SK-N-SH (cell line): ENCODE data around the gene NF2. TPM values are rescaled to one million over a fixed set of nuclear protein-coding genes. Genes with fewer than 3 reads are reported as not detected.
A peak's percentile ranks its signal among the peaks of the same experiment; 100 is the strongest.

Experiments
- CTCF ChIA-PET: fragments of 300-600, 350-600 bp; formaldehyde crosslinking; extraction: SDS; loops from one replicate; lab custom pipeline; 2021; lab: Yijun Ruan, JAX
- POLR2A ChIA-PET: fragments of 350-600 bp; sonication (Branson Sonifier 250); formaldehyde crosslinking; extraction: SDS; loops from one replicate; lab custom pipeline; 2020; ENCODE audit warnings: antibody characterized with exemption, inconsistent platforms; lab: Yijun Ruan, JAX
- DNase-seq: peaks from one replicate; pipeline ENCODE4 v3.0.0; 2012
- H2AFZ ChIP-seq: fragments of 200-600 bp; sonication (generic); 2 replicates; pipeline ENCODE4 v1.8.1; 2016; ENCODE audit warnings: antibody characterized with exemption, mild to moderate bottlenecking, low read depth
- H3F3A ChIP-seq: fragments of 200-600 bp; sonication (generic); replicated peaks from 2 replicates; pipeline ENCODE3; 2016; ENCODE audit warnings: antibody characterized with exemption, mild to moderate bottlenecking; ENCODE audit not compliant: insufficient read depth
- H3K27ac ChIP-seq, 2 experiments: fragments of 200-500 bp in 1 of 2; fragments of 200-600 bp in 1 of 2; sonication (Bioruptor generic) in 1 of 2; sonication (generic), shearing (Covaris generic) in 1 of 2; 2 replicates each; pipeline versions ENCODE4 v1.5.1 to v1.6.1; 2014 to 2016; ENCODE audit warnings: low read depth in 2 of 2, inconsistent platforms in 1 of 2, low read length in 1 of 2, mild to moderate bottlenecking in 1 of 2, mixed read lengths in 1 of 2
- H3K27me3 ChIP-seq: fragments of 200-600 bp; sonication (generic), shearing (Covaris generic); 2 replicates; pipeline ENCODE4 v1.6.1; 2016; ENCODE audit warnings: mixed run types; ENCODE audit not compliant: insufficient read depth
- H3K36me3 ChIP-seq, 2 experiments: fragments of 200-500 bp in 1 of 2; fragments of 200-600 bp in 1 of 2; sonication (Bioruptor generic) in 1 of 2; sonication (generic) in 1 of 2; replicated peaks in 1 of 2; 2 replicates each; pipeline versions ENCODE3 to v1.5.1; 2014 to 2016; ENCODE audit warnings: low read length in 1 of 2, mild to moderate bottlenecking in 1 of 2; ENCODE audit not compliant: insufficient read depth in 2 of 2, control insufficient read depth in 1 of 2
- H3K4me1 ChIP-seq, 2 experiments: fragments of 200-500 bp in 1 of 2; fragments of 200-600 bp in 1 of 2; sonication (Bioruptor generic) in 1 of 2; sonication (generic), shearing (Covaris generic) in 1 of 2; 2 replicates each; pipeline versions ENCODE4 v1.5.1 to v1.6.1; 2014 to 2016; ENCODE audit warnings: low read depth in 1 of 2, low read length in 1 of 2, mixed run types in 1 of 2; ENCODE audit not compliant: insufficient read depth in 2 of 2, control insufficient read depth in 1 of 2
- H3K4me2 ChIP-seq: fragments of 200-600 bp; sonication (generic), shearing (Covaris generic); 2 replicates; pipeline ENCODE4 v1.6.1; 2017; ENCODE audit warnings: mixed run types
- H3K4me3 ChIP-seq, 2 experiments: fragments of 200-500 bp in 1 of 2; fragments of 200-600 bp in 1 of 2; sonication (Bioruptor generic) in 1 of 2; sonication (generic), shearing (Covaris generic) in 1 of 2; 2 replicates each; pipeline versions ENCODE4 v1.5.1 to v1.8.1; 2014 to 2016; ENCODE audit warnings: low read depth in 2 of 2, inconsistent platforms in 1 of 2, low read length in 1 of 2, mild to moderate bottlenecking in 1 of 2, mixed read lengths in 1 of 2, moderate library complexity in 1 of 2
- H3K79me2 ChIP-seq: fragments of 200-600 bp; sonication (generic); 2 replicates; pipeline ENCODE4 v1.8.1; 2017; ENCODE audit warnings: mild to moderate bottlenecking; ENCODE audit not compliant: insufficient read depth
- H3K9ac ChIP-seq: fragments of 200-600 bp; sonication (generic); 2 replicates; pipeline ENCODE4 v1.6.1; 2017; ENCODE audit warnings: mixed run types
- H3K9me2 ChIP-seq: fragments of 200-600 bp; sonication (generic); 2 replicates; pipeline ENCODE4 v1.6.1; 2017; ENCODE audit warnings: mixed run types
- H3K9me3 ChIP-seq: fragments of 200-600 bp; sonication (generic); 2 replicates; pipeline ENCODE4 v1.6.1; 2017; ENCODE audit warnings: mixed run types, mild to moderate bottlenecking, moderate library complexity
- H4K20me1 ChIP-seq: fragments of 200-600 bp; sonication (generic); 2 replicates; pipeline ENCODE4 v1.6.1; 2017; ENCODE audit warnings: mild to moderate bottlenecking, mixed run types; ENCODE audit not compliant: insufficient read depth
- CHD2 ChIP-seq: fragments of 150-350 bp; IDR thresholded peaks from 2 replicates; pipeline ENCODE4 v1.6.1; 2018; ENCODE audit warnings: low read length; ENCODE audit not compliant: partially characterized antibody
- CTCF ChIP-seq: fragments of 200-600 bp; sonication (generic); IDR thresholded peaks from 2 replicates; pipeline ENCODE4 v1.6.1; 2017; ENCODE audit warnings: antibody characterized with exemption, mild to moderate bottlenecking, moderate library complexity
- FOSL2 ChIP-seq: IDR thresholded peaks from 2 replicates; pipeline ENCODE4 v1.4.0; 2012; ENCODE audit warnings: low read depth, mild to moderate bottlenecking, moderate library complexity, borderline replicate concordance
- IRF3 ChIP-seq: fragments of 150-350 bp; IDR thresholded peaks from 2 replicates; pipeline ENCODE4 v1.6.1; 2016; ENCODE audit warnings: mild to moderate bottlenecking, low read depth, low read length
- PBX3 ChIP-seq: IDR thresholded peaks from 2 replicates; pipeline ENCODE4; 2012
- POLR2AphosphoS5 ChIP-seq: IDR thresholded peaks from 2 replicates; pipeline ENCODE4 v1.6.1; 2012; ENCODE audit warnings: low read depth, low read length
- REST ChIP-seq: IDR thresholded peaks from 2 replicates; pipeline ENCODE4 v1.6.1; 2012; ENCODE audit warnings: mild to moderate bottlenecking, low read depth, low read length, moderate library complexity
- RFX5 ChIP-seq: IDR thresholded peaks from 2 replicates; pipeline ENCODE4 v1.6.1; 2012; ENCODE audit warnings: mild to moderate bottlenecking, improper control_type of control experiment, low read length
- SIN3A ChIP-seq: IDR thresholded peaks from 2 replicates; pipeline ENCODE4 v1.6.1; 2012; ENCODE audit warnings: low read depth, mild to moderate bottlenecking, low read length, moderate library complexity, borderline replicate concordance
- USF1 ChIP-seq: IDR thresholded peaks from 2 replicates; pipeline ENCODE4 v1.4.0; 2012; ENCODE audit warnings: low read depth, borderline replicate concordance
- YY1 ChIP-seq: IDR thresholded peaks from 2 replicates; pipeline ENCODE4 v1.4.0; 2012; ENCODE audit warnings: low read depth, mild to moderate bottlenecking
- WGBS: methylation state at CpG from one replicate; pipeline ENCODE4 v1.1.6; 2017; ENCODE audit warnings: low lambda C conversion rate; 5-methylcytosine and 5-hydroxymethylcytosine counted together
- polyA plus RNA-seq, 3 experiments: library from polyadenylated mRNA; depleted of rRNA; stranded (reverse); fragments of >200 nt; gene quantifications; 2 replicates each; pipeline ENCODE4 v1.2.3, GENCODE V29; 2012

Gene NF2
- polyA plus RNA-seq, 1 of the 3 experiments (the other 2 are of a cell fraction), result 44.1 TPM

- Histone ChIP-seq H4K20me1 (no peaks in the 10 kb centered on the region), H2AFZ (no peak overlapping the region), H3K4me1 (peaks cover 0 to 85% of the 10 kb centered on the region in 2 experiments; a peak in 1 of 4 replicates), H3K9me2 (no peaks in the 10 kb centered on the region), H3K9ac (no peak overlapping the region), H3K9me3 (no peaks in the 10 kb centered on the region), H3K27me3 (no peaks in the 10 kb centered on the region), H3K79me2 (no peaks in the 10 kb centered on the region), H3K36me3 (no peaks in the 10 kb centered on the region), H3F3A (no peaks in the 10 kb centered on the region), H3K27ac (peak overlapping the region in 1 of 2 experiments; percentile 23; a peak in 1 of 4 replicates), H3K4me3 (no peak overlapping the region), H3K4me2 (no peak overlapping the region)
- POLR2A ChIA-PET, result no interaction called here
- 70% methylated on average over 4 of the region's 5 CpGs for WGBS
- CTCF ChIA-PET, result interaction anchor here (1.0 to 1.3 kb wide), 3 partner anchors 18 to 381 kb away, joined by 3 read pairs; no protein-coding TSS in a partner anchor
- DNase-seq, result no peak
- TF ChIP-seq IRF3 (no peak), POLR2AphosphoS5 (no peak), CTCF (no peak), SIN3A (no peak), YY1 (no peak), CHD2 (no peak), RFX5 (no peak), PBX3 (no peak), USF1 (no peak), FOSL2 (no peak), REST (no peak)
- TF ChIP-seq, all 33 proteins: peak for 0
Observed at GRCh38 chr22:29707471-29707870, 104.0 kb downstream of the NF2 start.
